ENCODE measurements around the gene TAF13.

The TAF13 gene

GRCh38 chr1:109075531-109076490 lies at the start of gene TAF13:
Gene TAF13 (minus strand): TSS chr1:109076003. CDS start chr1:109075947, 56 bp downstream.
- peak; percentile 87 for DNase-seq (ENCODE audit: low spot score)

DNA sequence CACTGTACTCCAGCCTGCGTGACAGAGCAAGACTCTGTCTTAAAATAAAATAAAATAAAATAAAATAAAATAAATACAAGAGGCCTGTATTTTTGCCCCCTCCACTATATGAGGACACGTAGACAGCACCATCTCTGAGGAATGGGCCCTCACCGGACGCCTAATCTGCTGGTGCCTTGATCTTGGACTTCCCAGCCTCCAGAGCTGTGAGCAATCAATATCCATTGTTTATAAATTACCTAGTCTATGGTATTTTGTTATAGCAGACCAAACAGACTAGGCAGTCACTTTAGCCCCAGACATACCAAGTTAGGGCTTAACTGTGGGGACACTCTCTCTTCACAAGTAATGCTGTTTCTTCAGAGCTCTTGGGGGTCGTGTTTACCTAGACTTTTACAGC lies 44.6 kb upstream of the TAF13 start:
- DNase-seq (ENCODE audit: low spot score), result no peak

DNA sequence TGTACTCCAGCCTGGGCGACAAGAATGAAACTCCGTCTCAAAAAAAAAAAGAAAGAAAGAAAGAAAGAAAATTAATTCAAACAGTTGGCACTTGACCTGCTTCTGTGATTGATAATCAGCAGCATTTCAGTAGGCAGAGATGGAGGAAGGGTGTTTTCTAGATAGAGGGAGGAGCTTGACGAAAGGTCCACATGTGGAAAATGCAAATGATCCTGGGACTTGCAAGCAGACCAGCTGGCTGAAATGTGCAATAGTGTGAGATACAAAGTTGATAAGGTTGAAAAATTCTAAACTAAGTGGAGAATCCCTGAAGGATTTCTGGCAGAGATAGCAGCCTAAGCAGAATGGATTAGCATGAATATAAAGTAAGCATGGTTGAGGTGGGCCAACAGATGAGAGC lies 42.3 kb upstream of the TAF13 start:
- no peak for DNase-seq (ENCODE audit: low spot score)

- no peak for DNase-seq (ENCODE audit: low spot score)
Measured at GRCh38 chr1:109116286-109116685, 40.5 kb upstream of the TAF13 start.

DNA sequence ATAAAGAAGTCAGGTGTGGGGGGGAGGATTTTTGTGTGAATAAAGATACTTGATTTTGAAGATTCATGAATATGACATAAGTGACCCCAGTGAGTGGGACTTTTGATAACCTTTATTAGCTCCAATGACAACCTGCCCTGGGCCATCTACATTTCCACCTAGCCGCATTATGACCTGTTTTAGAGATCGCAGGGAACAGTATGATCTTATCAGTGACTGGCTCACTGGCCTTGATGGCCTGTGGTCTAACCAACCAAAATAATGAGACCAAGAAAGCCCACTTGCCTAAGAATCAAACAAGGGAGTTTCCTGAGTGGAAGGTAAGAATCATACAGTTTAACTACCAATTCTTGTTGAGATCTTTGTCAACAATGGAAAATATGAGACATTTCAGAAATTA lies 39.9 kb upstream of the TAF13 start:
- no peak for DNase-seq (ENCODE audit: low spot score)

GRCh38 chr1:109114342-109114674 lies 38.5 kb upstream of the TAF13 start:
- no peak for DNase-seq (ENCODE audit: low spot score)

DNA sequence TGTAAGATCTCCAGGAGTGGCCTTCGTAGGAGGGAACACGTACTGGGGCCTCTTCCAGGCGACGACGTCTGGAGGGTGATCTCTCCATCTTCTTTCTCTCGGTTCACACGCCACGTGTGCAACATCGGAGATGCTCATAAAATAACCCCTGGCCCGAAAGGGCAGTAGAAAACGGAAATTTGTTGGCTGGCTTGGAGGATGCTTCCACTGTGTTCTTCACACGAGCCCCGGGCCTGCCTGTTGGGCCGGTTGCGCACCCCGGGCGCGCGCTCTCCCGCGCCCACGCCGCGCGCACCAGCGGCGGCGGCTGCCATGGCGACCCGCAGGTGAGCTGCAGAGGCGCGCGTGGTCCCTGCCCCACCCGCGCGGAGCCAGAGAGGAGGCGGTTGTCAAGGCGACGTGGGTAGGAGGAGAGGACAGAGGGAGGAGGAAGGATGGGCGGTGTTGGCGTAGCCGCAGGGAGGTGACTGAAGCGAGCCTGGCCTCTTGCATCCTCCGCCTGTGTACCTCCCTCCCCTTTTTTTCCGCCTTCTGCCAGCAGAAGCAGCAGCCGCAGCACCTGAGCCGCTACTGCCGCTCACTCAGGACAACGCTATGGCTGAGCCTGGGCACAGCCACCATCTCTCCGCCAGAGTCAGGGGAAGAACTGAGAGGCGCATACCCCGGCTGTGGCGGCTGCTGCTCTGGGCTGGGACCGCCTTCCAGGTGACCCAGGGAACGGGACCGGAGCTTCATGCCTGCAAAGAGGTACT lies 38.0 kb upstream of the TAF13 start, which contains the start of gene ELAPOR1:
Gene ELAPOR1, plus strand, starts transcription at position 526 of the 752 bp plus-strand sequence. Its CDS starts 69 bp downstream, at position 595.
- DNase-seq (ENCODE audit: low spot score), result no peak

DNA sequence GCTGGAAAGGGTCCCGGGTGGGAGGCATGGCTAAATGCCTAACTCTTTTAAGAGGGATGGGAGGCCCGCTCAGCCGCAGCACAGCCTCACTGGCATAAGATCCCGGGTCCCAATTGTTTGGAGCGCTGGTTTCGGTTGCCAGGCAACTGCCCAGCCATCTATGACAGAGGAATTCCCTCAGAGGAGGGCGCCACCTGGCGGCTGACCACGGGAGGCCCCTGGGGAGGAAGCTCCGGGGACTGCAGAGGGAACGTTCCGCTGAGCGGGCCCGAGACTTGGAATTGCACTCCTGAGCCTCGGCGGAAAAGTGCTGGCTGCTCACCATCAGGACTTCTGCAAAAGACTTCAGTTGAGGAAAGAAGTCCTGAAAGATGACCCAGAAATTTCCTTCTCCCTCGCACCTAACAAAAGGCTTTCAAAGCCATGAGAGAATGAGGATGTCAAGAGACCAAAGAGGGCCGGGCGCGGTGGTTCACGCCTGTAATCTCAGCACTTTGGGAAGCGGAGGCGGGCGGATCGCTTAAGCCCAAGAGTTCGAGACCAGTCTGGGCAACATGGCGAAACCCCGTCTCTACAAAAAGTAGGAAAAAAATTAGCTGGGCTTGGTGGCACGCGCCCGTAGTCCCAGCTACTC lies 37.0 kb upstream of the TAF13 start:
- DNase-seq (ENCODE audit: low spot score), result peak; percentile 70

- DNase-seq (ENCODE audit: low spot score), result peak; percentile 15
Measured at GRCh38 chr1:109112056-109112651, 36.4 kb upstream of the TAF13 start.

GRCh38 chr1:109111386-109112055 lies 35.7 kb upstream of the TAF13 start:
- no peak for DNase-seq (ENCODE audit: low spot score)

- DNase-seq (ENCODE audit: low spot score), result no peak
Measured at GRCh38 chr1:109109906-109110305, 34.1 kb upstream of the TAF13 start.

- no peak for DNase-seq (ENCODE audit: low spot score)
Measured at GRCh38 chr1:109107785-109108184, 32.0 kb upstream of the TAF13 start.

GRCh38 chr1:109105881-109106280 lies 30.1 kb upstream of the TAF13 start:
- no peak for DNase-seq (ENCODE audit: low spot score)

GRCh38 chr1:109104364-109105151 lies 28.8 kb upstream of the TAF13 start:
- DNase-seq (ENCODE audit: low spot score), result no peak

DNA sequence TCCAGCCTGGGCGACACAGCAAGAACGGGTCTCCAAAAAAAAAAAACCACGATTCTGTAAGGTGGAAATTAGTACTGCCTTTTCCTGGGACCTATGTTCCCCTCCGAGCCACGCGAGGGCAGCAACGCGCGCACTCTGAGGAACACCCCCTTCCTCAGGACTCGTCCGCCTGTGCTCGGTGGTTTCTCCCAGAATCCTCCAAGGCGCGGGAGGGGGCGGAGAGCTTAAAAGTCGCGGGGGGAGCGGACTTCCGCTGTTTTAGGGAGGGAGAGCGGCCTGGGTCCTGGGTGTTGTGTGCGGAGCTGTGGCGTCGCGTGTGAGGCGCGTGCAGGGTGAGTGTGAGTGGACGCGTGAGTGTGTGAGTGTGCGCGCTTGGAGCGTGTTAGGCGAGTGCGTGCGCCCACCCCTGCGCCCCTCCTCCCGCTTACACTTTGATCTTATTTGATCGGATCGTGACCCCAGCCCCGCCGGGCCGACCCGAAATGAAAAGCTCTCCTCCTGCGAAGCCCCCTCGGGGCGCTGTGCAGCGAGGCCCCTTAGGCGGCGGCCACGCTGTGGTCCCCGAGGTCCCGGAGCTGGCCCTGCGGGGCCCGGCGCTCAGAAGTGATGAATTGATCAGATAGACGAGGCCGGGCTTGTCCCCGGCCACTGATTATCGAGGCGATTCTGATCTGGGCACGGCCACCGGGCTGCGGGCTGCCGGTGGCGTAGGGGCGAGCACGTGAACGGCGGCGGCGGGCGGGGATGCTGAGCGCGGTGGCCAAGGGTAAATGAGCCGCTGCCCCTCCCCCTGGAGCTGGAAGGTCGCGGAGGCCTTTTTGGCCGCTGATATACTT lies 24.4 kb upstream of the TAF13 start:
- DNase-seq (ENCODE audit: low spot score), result peak; percentile 80

GRCh38 chr1:109096120-109096519 lies 20.3 kb upstream of the TAF13 start:
- no peak for DNase-seq (ENCODE audit: low spot score)

GRCh38 chr1:109095631-109096030 lies 19.8 kb upstream of the TAF13 start:
- no peak for DNase-seq (ENCODE audit: low spot score)

- DNase-seq (ENCODE audit: low spot score), result no peak
Measured at GRCh38 chr1:109094871-109095270, 19.1 kb upstream of the TAF13 start.

DNA sequence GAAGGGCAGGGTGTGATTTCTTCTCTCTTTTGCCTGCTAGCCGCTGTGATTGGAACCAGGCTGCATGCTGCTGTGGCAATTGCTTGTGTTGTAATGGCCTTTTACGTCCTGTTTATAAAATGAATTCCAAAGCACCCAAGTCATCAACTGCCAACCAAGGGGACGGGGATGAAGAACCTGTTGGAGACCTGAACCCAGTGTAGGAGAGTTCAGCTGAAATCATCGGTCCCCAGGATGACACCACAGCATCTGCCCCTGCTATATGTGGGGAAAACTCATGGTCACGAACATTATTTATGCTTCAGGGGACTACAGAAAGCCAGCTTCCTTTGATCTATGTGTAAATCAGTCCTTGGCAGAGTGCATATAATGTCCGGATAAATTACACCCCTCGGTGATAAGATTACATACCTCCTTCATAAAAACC lies 18.6 kb upstream of the TAF13 start:
- no peak for DNase-seq (ENCODE audit: low spot score)

DNA sequence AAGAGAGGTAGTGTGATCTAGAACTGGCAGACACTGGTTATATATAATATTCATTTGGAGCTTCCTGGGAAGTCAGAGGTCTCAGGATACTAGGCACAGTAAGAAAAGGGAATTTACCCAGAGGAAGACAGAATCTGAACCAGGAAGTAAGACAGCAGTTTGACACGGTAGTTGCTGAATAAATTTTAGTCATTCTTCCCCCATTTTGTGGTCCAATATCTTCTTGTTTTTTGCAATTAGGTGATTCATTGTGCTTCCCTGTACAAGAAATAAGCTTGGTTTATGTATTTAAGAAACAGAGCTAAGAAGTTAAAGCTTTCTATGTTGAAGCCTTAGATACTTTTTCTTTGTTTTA lies 16.0 kb upstream of the TAF13 start:
- DNase-seq (ENCODE audit: low spot score), result no peak
